Cardiac septum (tissue), 1 donor: Measurements from ENCODE around the gene TMEM9B. TPM values are rescaled to one million over a fixed set of nuclear protein-coding genes. Genes with fewer than 3 reads are reported as not detected.

Experiments
- DNase-seq: peaks from one replicate; pipeline ENCODE4 v3.0.0-alpha.2; 2020; ENCODE audit warnings: low spot score
- intact Hi-C: fragments of 100-400 bp; cut with DNase I; formaldehyde crosslinking; loops from one replicate; pipeline ENCODE4 v1.14.0; 2022
- total RNA-seq: library from RNA; stranded (reverse); fragmentation: NEBNext Ultra II Directional; extraction: Animal tissue kit (Norgen Biotek cat#: 25700); gene quantifications from one replicate; pipeline ENCODE4 v1.2.1, GENCODE V29; 2021
- donor health status: DM: no; HTN: no; CAD: no.

Gene TMEM9B
- total RNA-seq, 1 donor from 2014 or later, result 43.7 TPM

- intact Hi-C loops, result no loop called here
- DNase-seq, result no peak
These were observed 58.6 kb downstream of the TMEM9B start for GRCh38 chr11:8905528-8906165.

- DNase-seq, result no peak
- intact Hi-C loops, result no loop called here
These were observed 65.0 kb downstream of the TMEM9B start for GRCh38 chr11:8899119-8899753.

Other genes with a start within 250 kb of the TMEM9B start
- gene AKIP1, start 53.3 kb downstream of the TMEM9B start, total RNA-seq, result 28.1 TPM
- gene C11orf16, start 31.5 kb downstream of the TMEM9B start, total RNA-seq, result not detected
- not detected for gene ASCL3, start 21.4 kb downstream of the TMEM9B start, total RNA-seq
- 1.0 TPM for gene NRIP3, start 39.6 kb upstream of the TMEM9B start, total RNA-seq
- gene SCUBE2, start 127.2 kb upstream of the TMEM9B start, total RNA-seq, result 3.9 TPM